ENCODE measurements around the gene OR6N1. TPM values are rescaled to one million over a fixed set of nuclear protein-coding genes. Genes with fewer than 3 reads are reported as not detected.
A peak's percentile ranks its signal among the peaks of the same experiment; 100 is the strongest.

OR6N1 gene
- total RNA-seq: not detected

- no peak for TF ChIP-seq POLR2A (IDR thresholded peaks at IDR 0.05)
- no peak for TF ChIP-seq CTCF (IDR thresholded peaks at IDR 0.05)
- no peaks in the 10 kb centered on the region for H3K27me3 ChIP-seq
- no peaks in the 10 kb centered on the region for H3K4me1 ChIP-seq
- H3K4me3 ChIP-seq: no peak within 1 kb of the TSS
- DNase-seq: no peak
- H3K9me3 ChIP-seq: no peaks in the 10 kb centered on the region
- no peaks in the 10 kb centered on the region for H3K36me3 ChIP-seq
- no peak within 1 kb of the TSS for H3K27ac ChIP-seq
Measured at GRCh38 chr1:158771950-158772866, at the start of gene OR6N1. Gene OR6N1, minus strand, starts transcription at chr1:158772195. Its CDS starts 5,513 bp downstream, at chr1:158766682.

GRCh38 chr1:158821723-158822122 lies 49.7 kb upstream of the OR6N1 start:
- Histone ChIP-seq H3K4me1 (no peaks in the 10 kb centered on the region), H3K27ac (no peak overlapping the region), H3K4me3 (no peak overlapping the region), H3K36me3 (no peaks in the 10 kb centered on the region), H3K9me3 (no peaks in the 10 kb centered on the region), H3K27me3 (no peaks in the 10 kb centered on the region)
- TF ChIP-seq CTCF (IDR thresholded peaks at IDR 0.05) (no peak), POLR2A (IDR thresholded peaks at IDR 0.05) (no peak)
- DNase-seq: no peak

- Histone ChIP-seq H3K27ac (peak overlapping the region in 2 of 4 donors; percentile 28 to 34), H3K27me3 (no peaks in the 10 kb centered on the region), H3K4me3 (no peak overlapping the region), H3K9me3 (no peaks in the 10 kb centered on the region), H3K4me1 (no peaks in the 10 kb centered on the region), H3K36me3 (no peaks in the 10 kb centered on the region)
- no peak for TF ChIP-seq POLR2A (IDR thresholded peaks at IDR 0.05)
- TF ChIP-seq CTCF (IDR thresholded peaks at IDR 0.05): no peak
- DNase-seq: no peak
Measured at GRCh38 chr1:158819461-158820443, 47.8 kb upstream of the OR6N1 start.

- no peaks in the 10 kb centered on the region for H3K36me3 ChIP-seq
- H3K9me3 ChIP-seq: no peaks in the 10 kb centered on the region
- no peaks in the 10 kb centered on the region for H3K27me3 ChIP-seq
- peak overlapping the region in 1 of 4 donors; percentile 34 for H3K27ac ChIP-seq
- TF ChIP-seq CTCF (IDR thresholded peaks at IDR 0.05): no peak
- no peak for TF ChIP-seq POLR2A (IDR thresholded peaks at IDR 0.05)
- H3K4me3 ChIP-seq: no peak overlapping the region
- H3K4me1 ChIP-seq: no peaks in the 10 kb centered on the region
- DNase-seq: no peak
Measured at GRCh38 chr1:158818975-158819431, 47.0 kb upstream of the OR6N1 start.

- Histone ChIP-seq H3K36me3 (no peaks in the 10 kb centered on the region), H3K4me1 (no peaks in the 10 kb centered on the region), H3K27me3 (no peaks in the 10 kb centered on the region), H3K27ac (peak overlapping the region in 1 of 4 donors; percentile 34), H3K4me3 (no peak overlapping the region), H3K9me3 (no peaks in the 10 kb centered on the region)
- TF ChIP-seq CTCF (IDR thresholded peaks at IDR 0.05) (no peak), POLR2A (IDR thresholded peaks at IDR 0.05) (no peak)
- DNase-seq: no peak
Measured at GRCh38 chr1:158818560-158818959, 46.6 kb upstream of the OR6N1 start.

All from Peyer's patch (tissue), 4 donors.